GM20000 (cell line): Measurements from ENCODE around the gene RASL11A.

Source experiments
- DNase-seq: peaks from one replicate; pipeline ENCODE4 v3.0.0; 2012; ENCODE audit warnings: low spot score
- TF ChIP-seq, protein P1 (sequence below): IDR thresholded peaks from 2 replicates; pipeline ENCODE4 v1.5.1; 2012; ENCODE audit warnings: mild to moderate bottlenecking, control low read depth; ENCODE audit errors: extremely low read depth, missing control alignments

Gene RASL11A

GRCh38 chr13:27300941-27301586, 30.4 kb downstream of the RASL11A start:
- TF ChIP-seq, protein P1, sequence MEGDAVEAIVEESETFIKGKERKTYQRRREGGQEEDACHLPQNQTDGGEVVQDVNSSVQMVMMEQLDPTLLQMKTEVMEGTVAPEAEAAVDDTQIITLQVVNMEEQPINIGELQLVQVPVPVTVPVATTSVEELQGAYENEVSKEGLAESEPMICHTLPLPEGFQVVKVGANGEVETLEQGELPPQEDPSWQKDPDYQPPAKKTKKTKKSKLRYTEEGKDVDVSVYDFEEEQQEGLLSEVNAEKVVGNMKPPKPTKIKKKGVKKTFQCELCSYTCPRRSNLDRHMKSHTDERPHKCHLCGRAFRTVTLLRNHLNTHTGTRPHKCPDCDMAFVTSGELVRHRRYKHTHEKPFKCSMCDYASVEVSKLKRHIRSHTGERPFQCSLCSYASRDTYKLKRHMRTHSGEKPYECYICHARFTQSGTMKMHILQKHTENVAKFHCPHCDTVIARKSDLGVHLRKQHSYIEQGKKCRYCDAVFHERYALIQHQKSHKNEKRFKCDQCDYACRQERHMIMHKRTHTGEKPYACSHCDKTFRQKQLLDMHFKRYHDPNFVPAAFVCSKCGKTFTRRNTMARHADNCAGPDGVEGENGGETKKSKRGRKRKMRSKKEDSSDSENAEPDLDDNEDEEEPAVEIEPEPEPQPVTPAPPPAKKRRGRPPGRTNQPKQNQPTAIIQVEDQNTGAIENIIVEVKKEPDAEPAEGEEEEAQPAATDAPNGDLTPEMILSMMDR: no peak
- DNase-seq: no peak

DNA sequence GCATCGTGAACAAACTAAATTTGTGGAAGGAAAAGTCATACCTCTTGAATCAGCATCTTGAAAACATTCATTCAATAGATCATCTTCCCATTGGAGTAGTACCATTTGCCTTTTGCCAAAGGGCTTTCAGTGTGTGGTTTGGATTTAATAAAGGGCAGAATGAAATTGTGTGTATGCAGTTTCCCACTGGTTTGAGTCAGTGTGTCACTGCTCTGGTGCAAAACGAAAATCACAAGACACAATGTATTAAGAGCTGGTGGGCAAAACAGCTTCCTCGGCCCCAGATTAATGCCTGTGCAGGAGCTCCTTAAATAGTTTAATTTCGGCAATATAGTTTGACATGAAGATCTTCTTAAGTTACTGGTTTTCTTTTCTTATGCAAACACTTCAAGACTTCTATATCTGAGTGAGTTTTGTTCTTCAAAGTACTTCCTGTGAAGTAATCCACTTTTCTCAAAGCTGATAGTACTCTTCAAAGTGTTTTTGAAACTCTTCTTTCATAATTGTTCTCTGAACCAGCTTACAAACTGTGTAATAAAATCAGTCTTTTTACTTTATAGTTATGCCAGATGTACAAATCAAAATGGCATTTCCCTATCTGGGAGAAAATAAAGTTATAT, 32.1 kb downstream of the RASL11A start:
- TF ChIP-seq, protein P1: no peak
- DNase-seq: no peak

GRCh38 chr13:27304099-27304498, 33.5 kb downstream of the RASL11A start:
- DNase-seq: no peak
- TF ChIP-seq, protein P1: no peak

DNA sequence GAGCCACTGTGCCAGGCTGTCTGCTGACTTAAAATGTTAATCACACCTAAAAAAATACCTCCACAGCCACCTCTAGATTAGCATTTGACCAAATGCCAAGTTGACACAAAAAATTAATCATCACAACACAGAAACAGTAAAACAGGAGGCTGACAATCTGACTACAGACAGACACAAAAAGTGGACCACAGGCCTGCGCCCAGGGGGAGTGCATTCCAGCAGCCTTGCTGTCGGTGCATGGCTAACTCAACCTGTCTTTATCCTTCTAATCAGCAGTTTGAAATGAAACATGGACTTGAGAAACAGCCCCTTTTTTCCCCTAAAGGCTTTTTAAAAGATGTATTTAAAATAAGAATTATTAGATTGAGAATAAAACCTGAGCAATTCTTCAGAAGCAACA, 34.0 kb downstream of the RASL11A start:
- no peak for DNase-seq
- TF ChIP-seq, protein P1: no peak

DNA sequence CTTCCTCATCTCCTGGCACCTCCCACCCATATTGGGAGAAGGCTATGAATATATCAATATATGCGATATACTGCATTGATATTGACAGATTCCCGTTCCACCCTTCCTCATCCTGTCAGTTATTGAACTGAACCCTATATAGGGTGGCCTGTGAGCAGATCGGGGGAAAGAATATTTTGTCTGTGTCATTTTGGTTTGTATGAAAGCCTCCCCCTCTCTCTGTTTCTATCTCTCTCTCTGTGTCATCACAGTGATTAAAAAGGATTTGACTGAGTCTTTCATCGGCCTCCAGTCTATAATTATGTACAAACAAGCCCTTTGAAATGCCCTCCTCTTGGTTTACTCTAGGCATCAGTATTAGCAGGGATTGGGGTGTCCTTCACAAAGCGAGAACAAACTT, 35.7 kb downstream of the RASL11A start:
- TF ChIP-seq, protein P1: no peak

GRCh38 chr13:27308941-27309340, 38.3 kb downstream of the RASL11A start:
- TF ChIP-seq, protein P1: no peak
- DNase-seq: no peak

More for the DNA sequence above, 35.7 kb downstream of the RASL11A start:
- no peak for DNase-seq

DNA sequence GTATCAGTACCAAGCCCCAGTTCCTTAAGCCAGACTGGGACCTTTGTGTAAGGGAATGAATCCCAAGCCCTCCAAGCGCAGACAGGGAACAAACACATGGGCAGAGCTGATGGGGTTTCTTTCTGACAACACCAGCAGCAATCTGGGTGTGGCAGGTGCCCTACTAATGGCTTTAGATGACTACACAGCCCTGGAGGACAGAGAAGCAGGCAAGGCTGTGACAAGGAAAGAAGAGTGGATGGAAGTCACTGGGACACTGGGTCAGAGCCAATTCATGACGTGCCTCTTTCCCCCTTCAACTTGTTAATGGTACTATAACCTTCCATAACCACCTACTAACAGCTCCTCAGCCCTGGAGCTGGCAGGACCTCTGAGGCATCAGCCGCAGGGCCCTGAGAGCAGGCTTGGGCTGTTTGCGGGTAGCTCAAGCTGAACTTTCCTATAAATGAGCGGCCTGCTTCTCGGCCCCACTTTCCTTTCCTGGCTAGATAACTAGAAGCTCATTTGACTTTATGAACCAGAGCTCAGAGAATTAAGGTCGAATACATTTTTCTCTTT, 38.9 kb downstream of the RASL11A start:
- TF ChIP-seq, protein P1: no peak
- DNase-seq: no peak
